IMR-90 (cell line): Measurements from ENCODE around the gene SNX3.

ENCODE experiments used
- CEBPB ChIP-seq: IDR thresholded peaks from 2 replicates; pipeline ENCODE4 v1.6.1; 2012; ENCODE audit warnings: low read depth, low read length, improper control_type of control experiment
- FOS ChIP-seq: fragments of 150-350 bp; IDR thresholded peaks from 2 replicates; pipeline ENCODE4 v1.6.1; 2016; ENCODE audit warnings: low read depth, low read length
- MAFK ChIP-seq: IDR thresholded peaks from 2 replicates; pipeline ENCODE4 v1.6.1; 2012; ENCODE audit warnings: low read depth, low read length, improper control_type of control experiment
- POLR2A ChIP-seq: IDR thresholded peaks from 2 replicates; pipeline ENCODE4 v1.6.1; 2012; ENCODE audit warnings: mild to moderate bottlenecking, low read depth, low read length
- RAD21 ChIP-seq: IDR thresholded peaks from 2 replicates; pipeline ENCODE4 v1.6.1; 2012; ENCODE audit warnings: low read length, improper control_type of control experiment
- TF ChIP-seq, protein P1 (sequence below): conservative IDR thresholded peaks from 2 replicates; pipeline ENCODE4 v1.5.1; 2012; ENCODE audit warnings: mild to moderate bottlenecking, low read depth, low read length, improper control_type of control experiment

GRCh38 chr6:108304646-108305045, 43.8 kb upstream of the SNX3 start:
- TF ChIP-seq POLR2A: no peak
- TF ChIP-seq, protein P1, sequence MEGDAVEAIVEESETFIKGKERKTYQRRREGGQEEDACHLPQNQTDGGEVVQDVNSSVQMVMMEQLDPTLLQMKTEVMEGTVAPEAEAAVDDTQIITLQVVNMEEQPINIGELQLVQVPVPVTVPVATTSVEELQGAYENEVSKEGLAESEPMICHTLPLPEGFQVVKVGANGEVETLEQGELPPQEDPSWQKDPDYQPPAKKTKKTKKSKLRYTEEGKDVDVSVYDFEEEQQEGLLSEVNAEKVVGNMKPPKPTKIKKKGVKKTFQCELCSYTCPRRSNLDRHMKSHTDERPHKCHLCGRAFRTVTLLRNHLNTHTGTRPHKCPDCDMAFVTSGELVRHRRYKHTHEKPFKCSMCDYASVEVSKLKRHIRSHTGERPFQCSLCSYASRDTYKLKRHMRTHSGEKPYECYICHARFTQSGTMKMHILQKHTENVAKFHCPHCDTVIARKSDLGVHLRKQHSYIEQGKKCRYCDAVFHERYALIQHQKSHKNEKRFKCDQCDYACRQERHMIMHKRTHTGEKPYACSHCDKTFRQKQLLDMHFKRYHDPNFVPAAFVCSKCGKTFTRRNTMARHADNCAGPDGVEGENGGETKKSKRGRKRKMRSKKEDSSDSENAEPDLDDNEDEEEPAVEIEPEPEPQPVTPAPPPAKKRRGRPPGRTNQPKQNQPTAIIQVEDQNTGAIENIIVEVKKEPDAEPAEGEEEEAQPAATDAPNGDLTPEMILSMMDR: no peak
- no peak for TF ChIP-seq RAD21
- no peak for TF ChIP-seq MAFK
- TF ChIP-seq CEBPB: no peak
- no peak for TF ChIP-seq FOS
